ENCODE data around the gene SDCBP2.

SDCBP2 gene, protein sequence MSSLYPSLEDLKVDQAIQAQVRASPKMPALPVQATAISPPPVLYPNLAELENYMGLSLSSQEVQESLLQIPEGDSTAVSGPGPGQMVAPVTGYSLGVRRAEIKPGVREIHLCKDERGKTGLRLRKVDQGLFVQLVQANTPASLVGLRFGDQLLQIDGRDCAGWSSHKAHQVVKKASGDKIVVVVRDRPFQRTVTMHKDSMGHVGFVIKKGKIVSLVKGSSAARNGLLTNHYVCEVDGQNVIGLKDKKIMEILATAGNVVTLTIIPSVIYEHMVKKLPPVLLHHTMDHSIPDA

GRCh38 chr20:1328680-1329330 lies at the start of gene SDCBP2:
SDCBP2 (minus strand) TSS chr20:1329139; CDS start chr20:1320416, 8,723 bp downstream.
- no peak for DNase-seq

DNA sequence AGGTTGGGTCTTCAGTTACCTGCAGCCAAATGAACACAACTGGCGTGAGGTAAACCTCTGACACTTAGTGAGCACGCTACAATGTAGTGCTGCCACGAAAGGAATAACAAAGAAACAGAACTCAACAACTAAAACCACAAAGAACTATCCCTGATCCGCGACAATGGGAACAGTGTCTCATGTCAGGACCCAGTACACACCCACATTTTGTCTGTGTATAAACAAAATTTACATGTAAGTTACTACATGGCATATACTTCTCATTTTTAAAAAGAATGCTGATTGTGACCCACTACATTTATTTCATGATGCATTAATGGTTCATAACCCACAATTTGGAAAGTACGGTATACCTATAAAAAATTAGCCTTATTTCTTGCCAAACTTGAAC lies 49.8 kb upstream of the SDCBP2 start:
- no peak for DNase-seq

- DNase-seq: no peak
Observed at GRCh38 chr20:1377984-1378734, 49.2 kb upstream of the SDCBP2 start.

DNA sequence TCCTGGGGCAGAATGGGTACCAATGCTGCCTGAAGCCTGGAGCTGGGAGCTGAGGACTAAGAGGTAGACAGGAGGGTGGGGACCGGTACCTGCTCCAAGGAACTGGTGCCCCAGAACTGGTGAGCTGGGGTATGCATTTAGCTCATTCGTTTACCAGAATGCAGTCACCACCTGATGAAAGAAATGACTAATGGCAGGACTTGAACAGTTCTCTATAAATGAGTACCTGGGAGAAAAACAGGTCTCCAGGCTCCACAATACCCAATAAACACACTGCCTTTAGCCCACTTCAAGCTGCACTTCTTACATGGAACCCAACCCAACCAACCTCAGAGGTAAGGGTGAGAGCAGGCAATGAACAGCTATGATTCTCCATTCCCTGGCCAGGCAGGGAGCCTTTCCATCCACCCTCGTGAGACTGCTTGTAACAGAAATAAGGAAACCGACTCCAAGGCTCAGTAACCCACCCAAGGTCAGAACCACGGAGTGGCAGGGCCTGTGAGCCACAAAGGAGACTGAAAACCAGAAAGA lies 48.5 kb upstream of the SDCBP2 start:
- DNase-seq: no peak

GRCh38 chr20:1376408-1377270 lies 47.7 kb upstream of the SDCBP2 start:
- no peak for DNase-seq

DNA sequence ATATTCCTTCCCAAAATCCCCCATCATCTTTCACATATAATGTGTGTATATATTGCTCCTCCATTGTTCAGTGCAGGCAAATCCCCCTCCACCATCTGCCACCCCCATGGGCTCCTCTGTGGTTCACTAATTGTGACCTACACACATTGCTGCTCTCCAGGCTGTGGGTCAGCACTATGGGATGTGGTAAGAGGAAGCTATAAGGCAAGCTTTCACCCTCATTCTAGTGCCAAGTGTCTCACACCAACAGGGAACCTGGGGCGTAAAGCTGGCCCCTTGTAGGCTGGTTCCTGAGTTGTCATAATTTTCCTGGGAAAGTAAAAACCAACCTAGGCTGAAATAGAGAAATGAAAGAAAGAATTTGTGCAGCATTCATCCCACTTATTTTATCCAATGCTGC lies 47.1 kb upstream of the SDCBP2 start:
- DNase-seq: no peak

GRCh38 chr20:1375515-1375914 lies 46.6 kb upstream of the SDCBP2 start:
- no peak for DNase-seq

- DNase-seq: no peak
Observed at GRCh38 chr20:1374246-1374645, 45.3 kb upstream of the SDCBP2 start.

GRCh38 chr20:1373614-1374013 lies 44.7 kb upstream of the SDCBP2 start:
- DNase-seq: no peak

GRCh38 chr20:1373036-1373435 lies 44.1 kb upstream of the SDCBP2 start:
- no peak for DNase-seq

GRCh38 chr20:1371830-1372539 lies 43.0 kb upstream of the SDCBP2 start:
- DNase-seq: no peak

- DNase-seq: no peak
Observed at GRCh38 chr20:1371202-1371782, 42.4 kb upstream of the SDCBP2 start.

DNA sequence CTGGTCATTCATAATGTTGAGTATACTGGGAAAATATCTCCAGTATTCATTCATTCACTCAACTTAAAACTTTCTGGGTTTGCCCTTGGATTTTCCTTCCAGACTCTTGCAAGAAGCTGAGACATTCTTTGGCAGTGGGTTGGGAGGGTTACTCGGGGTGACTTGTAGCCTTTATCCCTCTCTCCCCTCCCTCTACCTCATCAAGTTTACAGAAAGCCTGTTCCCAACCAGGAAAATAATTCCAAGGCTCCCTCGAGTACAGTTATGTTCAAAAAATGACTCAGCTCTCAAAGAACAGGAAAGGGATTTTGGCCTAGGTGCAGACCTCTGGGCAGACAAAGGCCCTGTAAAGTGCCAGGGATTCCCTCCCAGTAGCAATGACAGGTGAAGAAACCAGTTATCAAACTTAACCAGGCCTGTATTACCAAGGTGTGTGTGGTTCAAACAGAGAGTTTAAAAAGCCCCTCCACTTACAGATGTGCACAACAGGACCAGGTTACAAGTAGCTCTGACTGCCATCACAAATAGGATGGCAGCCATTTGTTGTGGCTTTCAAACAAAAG lies 41.7 kb upstream of the SDCBP2 start:
- no peak for DNase-seq

- no peak for DNase-seq
Observed at GRCh38 chr20:1369970-1370369, 41.0 kb upstream of the SDCBP2 start.

- DNase-seq: no peak
Observed at GRCh38 chr20:1368448-1369199, 39.7 kb upstream of the SDCBP2 start.

GRCh38 chr20:1367479-1367878 lies 38.5 kb upstream of the SDCBP2 start:
- DNase-seq: no peak

GRCh38 chr20:1364106-1364505 lies 35.2 kb upstream of the SDCBP2 start:
- DNase-seq: no peak

GRCh38 chr20:1363522-1363921 lies 34.6 kb upstream of the SDCBP2 start:
- no peak for DNase-seq

GRCh38 chr20:1362484-1362883 lies 33.5 kb upstream of the SDCBP2 start:
- DNase-seq: no peak

DNA sequence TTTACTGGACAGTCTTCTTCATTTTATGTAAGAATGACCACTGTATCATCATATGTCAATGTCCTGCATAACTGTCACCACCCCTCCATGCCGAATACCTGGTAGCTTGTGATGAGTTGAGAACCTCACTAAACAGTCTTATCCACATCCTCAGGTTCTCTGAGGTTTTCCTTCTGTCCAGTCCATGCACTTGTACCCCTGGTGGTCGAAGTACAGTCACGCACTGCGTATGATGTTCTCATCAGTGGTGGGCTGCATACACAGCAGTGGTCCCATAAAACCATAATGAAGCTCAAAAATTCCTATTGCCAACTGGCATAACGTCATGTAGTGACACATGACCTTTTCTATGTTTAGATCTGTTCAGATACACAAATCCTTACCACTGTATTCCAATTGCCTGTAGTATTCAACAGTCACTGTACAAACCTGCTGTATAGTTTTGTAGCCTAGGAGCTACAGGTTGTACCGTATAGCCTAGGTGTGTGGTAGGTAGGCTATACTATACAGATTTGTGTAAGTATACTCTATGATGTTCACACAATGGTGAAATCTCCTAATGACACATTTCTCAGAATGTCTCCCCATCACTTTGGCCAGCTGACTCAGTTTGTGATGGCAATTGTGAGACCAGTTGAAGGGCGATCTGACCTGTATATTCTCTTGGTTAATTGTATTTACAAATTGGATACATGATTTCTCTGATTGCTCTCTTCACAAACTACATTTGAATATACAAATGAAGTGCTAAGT lies 31.3 kb upstream of the SDCBP2 start:
- no peak for DNase-seq

Measured in T1000 (cell line).